ENCODE data around the gene TPCN2. TPM values are rescaled to one million over a fixed set of nuclear protein-coding genes. Genes with fewer than 3 reads are reported as not detected.

The TPCN2 gene
- total RNA-seq, 1 donor from 2014 or later: 17.1 TPM

DNA sequence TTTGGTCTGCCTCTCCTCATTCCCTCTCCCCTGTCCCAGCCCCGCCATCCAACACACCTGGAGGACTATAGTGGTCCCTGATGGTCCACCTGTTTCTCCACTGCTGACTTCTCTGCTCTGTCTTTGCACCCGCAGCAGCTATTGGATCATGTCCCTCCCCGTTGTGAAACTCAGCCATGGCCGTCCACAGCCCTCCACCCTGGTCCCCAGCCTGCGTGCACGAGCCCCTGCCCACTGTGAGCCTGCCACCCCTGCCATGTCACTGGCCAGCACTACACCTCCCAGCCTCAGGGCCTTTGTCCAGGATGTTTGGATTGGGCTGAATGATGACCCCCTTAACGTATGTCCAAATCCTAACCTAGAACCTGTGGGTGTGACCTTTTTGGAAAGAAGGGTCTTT, 59.3 kb downstream of the TPCN2 start:
- DNase-seq (ENCODE audit: low spot score): no peak

DNA sequence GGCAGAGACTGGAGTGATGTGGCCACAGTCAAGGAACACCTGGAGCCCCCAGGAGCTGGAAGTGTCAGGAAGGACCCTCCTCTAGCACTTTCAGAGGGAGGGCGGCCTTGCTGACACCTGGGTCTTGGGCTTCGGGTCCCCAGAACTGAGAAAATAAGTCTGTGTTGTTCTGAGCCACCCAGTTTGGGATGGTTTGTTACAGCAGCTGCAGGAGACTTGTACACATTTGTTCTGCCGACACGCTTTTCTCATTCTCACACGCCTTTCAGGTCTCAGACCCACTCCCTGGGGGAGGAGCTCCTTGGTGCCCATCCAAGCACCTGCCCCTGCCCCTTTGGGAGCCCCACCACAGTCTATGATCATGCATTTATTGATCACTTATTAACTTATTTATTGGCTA, 59.8 kb downstream of the TPCN2 start:
- DNase-seq (ENCODE audit: low spot score): no peak

DNA sequence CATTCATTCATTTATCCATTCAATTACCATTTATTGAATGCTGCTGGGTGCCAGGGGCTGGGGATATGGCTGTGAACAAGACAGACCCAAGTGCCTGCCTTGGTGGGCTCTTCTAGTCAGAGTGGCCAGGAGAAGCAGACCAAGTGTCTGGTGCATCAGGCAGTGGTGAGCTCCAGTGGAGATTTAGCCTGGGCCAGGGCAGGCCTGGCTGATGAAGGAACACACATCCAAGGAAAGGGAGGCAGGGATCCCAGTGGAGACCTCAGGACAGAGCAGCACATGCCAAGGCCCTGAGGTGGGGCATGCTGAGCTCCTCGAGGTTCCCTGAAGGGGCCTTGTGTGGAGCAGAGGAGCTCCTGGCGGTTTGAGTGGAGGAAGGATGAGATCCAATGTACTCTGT, 60.4 kb downstream of the TPCN2 start:
- DNase-seq (ENCODE audit: low spot score): no peak

DNA sequence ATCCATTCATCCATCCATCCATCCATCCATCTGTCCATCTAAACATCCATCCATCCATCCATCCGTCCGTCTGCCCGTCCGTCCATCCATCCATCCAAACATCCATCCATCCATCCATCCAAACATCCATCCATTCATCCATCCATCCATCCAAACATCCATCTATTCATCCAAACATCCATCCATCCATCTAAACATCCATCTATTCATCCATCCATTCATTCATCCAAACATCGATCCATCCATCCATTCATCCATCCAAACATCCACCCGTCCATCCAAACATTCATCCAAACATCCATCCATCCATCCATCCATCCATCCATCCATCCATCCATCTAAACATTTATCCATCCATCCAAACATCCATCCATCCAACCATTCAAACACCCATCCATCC, 61.7 kb downstream of the TPCN2 start:
- no peak for DNase-seq (ENCODE audit: low spot score)

DNA sequence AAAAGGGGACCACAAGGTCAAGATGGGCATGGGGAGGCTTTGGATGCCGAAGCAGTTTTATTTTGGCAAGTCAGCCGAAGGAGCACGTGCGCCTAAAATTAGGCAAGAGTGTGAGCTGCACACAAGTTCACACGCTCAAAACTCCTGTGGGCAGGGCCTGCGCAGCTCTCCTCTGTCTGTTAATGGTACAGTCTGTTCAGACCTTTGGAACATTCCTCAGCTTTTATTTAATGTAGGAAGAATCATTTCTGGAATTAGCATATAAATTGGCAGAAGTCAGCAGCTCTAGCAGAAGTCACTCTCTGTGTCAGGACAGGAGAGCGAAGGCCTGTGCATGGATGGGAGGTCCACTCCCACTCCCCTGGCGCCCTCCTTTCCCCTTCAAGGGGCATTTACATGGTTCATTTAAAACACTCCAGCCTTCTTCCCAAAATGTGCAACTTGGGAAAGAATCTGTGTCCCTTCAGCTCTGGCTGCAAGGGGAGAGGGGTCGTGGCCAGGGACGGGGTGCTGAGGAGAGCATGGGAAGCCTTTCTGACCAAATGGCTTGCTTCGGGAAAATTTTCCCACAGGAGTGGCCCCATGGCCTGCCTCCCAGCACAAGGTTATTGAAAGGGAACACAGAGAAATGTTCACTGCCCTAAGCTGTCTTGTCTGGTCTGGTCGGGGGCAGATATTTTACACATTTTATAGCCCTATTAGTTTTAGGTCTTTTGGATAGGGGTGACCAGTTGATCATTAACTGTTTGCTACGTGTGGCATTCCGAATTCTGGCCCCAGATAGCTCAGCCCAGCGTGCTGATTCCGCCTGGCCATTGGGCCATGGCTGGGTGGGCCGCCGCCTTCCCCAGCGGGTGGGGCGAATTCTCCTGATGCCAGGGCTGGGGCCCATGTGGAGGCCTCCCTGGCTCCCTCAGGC, 63.2 kb downstream of the TPCN2 start:
- no peak for DNase-seq (ENCODE audit: low spot score)

DNA sequence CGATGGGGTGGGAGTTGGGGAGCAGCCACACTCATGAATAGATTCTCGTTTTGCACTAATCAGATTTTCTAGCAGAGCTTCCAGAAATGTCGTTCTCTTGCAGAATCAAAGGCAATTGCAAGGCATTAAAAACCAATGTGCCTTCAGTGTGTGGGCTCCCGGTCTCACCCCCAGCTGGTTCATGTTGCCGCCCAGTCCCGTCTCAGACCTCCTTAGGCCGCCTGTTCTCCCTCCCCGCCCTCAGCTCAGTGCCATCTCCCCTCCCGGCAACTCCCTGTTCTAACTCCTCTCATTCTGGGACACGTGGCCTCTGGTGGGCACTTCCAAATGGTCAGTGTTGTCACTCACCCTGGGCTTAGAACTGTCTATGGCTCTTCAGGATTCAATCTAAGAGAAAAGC, 64.5 kb downstream of the TPCN2 start:
- DNase-seq (ENCODE audit: low spot score): no peak

DNA sequence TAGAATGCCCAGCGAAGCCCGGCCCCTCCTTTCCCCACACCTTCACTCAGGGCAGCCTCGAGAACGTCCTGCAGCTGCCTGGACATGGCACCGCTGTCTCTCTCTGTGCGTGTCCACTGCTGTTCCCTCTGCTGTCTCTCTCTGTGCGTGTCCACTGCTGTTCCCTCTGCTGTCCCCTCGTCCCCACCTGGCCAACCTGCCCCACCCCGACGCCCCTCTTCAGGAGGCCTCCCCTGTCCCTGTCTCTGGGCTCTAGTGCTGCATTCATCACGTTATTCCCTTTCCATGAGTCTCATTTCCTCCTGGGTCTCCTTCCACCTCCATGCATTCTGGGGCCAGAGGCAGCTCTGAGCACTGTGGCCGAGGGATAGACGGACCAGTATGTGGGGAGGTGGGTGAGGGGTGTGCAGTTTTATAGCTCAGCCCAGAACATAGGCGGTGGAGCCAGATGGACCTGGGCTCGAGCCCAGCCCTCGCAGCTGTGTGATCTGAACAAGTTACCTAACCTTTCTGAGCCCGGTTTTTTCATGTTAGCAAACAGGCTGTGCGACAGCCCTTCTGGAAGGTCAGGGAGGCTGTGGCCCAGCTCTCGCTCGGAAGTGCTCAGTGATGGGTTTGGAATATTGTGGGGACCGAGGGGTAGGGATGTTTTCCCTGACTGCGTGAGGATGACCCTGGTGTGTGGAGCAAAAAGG, 65.1 kb downstream of the TPCN2 start:
- DNase-seq (ENCODE audit: low spot score): no peak

DNA sequence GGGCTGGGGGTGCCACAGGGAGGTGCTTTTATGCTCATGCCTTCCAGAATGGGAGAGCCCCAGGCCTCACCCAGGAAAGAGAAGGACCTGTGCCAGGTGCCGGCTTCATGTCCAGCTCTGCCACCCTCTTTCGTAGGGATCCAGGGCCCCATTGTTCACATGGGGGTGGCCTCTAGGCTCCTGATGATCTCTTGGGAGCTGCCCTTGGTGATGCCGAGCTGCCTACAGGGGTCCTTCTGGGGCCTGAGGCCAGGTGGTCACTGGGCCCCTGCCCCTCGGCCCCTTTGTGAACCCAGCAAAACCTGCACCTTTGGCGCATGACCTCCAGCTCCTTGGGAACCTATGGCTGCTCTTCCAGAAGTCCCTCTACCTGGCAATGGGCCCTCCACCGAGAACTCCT, 65.6 kb downstream of the TPCN2 start:
- DNase-seq (ENCODE audit: low spot score): no peak

DNA sequence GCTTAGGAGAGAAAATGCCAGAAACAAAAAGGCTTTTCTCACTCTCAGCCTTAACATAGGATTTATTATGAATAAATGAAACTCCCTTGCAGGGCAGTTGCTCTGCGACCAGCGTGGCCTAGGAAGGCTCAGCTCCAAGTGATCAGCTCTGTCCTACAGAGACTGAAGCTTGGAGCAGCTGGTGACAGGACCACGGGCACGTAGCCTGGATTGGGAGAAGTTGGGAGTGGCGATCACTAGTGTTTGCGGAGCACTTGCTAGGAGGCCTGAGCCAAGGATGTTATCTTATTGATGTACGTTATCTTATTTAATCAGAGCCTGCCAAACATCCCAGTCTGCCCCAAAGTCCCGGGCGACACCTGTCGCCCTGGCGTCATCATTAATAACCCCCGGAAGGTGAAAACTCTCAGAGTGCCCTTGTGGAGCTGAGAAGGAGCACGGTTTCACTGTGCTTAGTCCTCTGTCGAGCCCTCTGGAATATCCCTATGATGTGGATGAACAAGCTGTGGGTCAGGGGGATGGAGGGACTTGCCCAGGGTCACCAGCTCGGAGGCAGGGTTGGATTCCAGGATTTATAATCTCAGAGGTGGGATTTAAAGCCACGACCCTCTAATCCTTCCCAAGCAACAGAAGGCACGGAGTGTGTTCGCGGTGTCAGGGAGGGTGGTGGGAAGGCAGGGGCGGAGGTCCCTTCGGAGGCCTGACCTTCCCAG, 66.2 kb downstream of the TPCN2 start:
- no peak for DNase-seq (ENCODE audit: low spot score)

DNA sequence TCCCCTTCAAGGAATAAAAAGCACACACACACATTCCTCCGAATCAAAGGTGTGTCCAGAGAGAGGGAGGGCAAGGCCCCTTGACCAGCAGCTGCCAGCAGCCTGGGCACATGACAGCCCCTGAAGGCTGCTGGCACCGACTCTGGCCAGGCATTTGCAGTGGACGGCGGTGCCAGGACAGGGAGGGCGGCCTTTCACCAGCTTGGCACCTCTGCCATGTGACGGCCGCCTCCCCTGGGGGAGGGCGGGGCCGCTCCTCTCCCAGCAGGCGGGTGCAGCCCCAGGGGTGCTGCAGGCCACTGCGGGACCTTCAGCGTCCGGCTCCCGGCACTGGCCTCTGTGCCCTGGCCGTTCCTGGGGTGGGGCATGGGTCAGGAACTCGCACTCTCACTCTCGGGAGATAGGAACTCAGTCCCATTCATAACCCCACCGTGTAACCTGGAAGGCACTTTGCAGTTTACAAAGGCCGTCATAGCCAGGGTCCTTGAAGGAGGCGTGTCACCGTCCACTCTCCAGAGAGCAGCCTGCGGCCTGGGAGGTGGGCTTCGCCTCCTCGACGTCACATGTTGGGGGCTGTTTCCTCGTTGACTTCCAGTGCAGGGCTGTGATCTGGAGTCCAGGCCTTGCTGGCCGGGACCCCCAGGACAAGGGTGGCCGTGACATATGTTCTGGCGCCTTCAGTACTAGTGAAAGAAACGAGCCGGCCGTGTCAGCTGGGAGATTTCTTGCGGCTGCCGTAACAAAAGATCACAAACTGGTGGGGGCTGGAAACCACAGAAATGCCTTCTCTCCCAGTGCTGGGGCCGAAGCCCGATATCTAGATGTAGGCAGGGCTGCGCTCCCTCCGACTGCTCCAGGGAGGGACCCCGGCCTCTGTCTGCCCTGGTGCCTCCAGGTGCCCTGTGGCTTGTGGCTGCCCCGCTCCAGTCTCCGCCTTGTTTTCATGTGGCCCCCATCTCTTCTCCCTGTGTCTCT, 67.1 kb downstream of the TPCN2 start:
- DNase-seq (ENCODE audit: low spot score): no peak

DNA sequence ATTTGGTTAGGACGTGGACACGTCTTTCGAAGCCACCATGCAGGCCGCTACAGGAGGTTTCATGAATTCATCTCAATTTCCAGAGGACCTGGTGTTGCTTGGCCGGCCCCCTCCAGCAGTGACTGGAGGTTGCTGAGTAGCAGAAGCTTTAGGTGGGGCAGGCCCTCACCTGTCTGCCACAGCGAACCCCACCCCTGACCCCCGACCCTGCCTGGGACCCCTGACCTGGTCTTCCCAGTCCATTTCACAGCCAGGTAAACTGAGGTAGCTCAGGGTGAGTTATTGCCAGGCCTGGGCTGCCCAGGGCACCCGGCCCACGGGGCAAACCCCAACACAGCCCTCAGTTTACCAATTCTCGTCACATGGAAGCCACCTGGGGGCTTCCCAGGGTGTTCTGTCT, 67.9 kb downstream of the TPCN2 start:
- DNase-seq (ENCODE audit: low spot score): no peak

DNA sequence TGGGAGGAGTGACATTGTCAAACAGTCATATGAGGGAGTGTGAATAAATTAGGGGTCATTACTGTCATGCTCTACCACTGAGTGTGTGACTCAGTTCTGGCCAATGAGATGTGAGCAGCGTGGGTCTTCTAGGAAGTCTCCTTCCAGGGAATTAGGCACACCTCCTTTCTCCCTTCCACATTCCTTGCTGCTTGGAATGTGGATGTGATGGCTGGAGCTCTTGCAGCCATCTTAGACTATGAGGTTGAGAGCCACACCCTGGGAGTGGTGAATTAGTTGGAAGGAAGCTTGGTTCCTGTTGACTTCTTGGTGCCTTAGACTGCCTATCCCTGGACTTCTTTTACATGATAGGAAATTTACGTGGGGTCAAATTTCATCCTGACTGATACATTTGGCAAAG, 70.5 kb downstream of the TPCN2 start:
- no peak for DNase-seq (ENCODE audit: low spot score)

DNA sequence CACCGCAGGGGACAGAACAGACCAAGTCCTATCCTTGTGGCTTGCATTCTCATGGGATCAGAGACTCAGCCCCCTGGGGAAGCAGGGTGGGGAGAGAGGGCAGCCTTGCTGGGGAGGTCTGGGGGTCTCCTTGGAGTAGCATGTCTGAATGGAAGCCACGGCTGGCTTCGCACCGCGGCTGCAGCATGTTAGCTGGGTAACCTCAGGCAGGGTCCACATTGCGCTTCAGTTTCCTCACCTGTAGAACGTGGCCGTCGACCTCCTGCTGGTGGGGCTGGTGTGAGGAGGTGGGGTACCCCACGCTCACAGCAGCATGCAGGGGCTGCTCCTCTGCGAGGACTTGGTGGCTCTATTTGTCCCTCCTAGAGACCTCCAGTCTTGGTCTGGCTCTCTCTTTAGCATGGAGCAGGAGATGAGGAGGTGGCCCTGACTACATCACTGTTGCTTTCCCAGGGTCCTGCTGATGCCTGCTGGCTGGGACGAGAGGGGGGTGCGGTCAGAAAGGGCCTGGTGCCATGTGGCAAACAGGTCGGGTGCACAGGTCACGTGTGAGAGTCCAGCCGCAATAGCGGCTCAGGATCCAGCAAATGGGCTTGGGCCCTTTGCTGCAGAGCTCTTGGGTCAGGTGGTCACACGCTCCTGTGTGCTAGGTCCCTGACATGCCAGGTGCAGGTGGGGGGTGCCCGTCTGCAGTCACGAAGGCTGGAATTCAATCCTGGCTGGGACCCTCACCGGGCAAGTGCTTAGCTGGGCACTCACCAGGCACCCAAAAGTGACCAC, 71.6 kb downstream of the TPCN2 start:
- DNase-seq (ENCODE audit: low spot score): no peak

DNA sequence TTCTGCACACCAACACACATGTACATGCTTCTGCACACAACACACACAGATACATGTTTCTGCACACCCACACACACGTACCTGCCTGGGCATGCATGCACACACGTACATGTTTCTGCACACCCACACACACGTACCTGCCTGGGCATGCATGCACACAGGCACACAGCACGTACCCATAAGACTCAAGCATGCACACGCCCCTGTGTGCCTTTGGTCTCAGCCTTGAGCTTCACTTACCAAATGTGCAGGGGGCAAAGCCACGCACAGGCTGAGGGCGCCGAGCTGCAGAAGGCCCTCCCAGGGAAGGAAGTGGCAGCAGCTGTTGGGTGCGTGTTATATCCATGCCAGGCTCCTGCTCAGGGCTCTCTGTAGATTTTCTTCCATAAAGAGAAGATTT, 72.3 kb downstream of the TPCN2 start:
- no peak for DNase-seq (ENCODE audit: low spot score)

DNA sequence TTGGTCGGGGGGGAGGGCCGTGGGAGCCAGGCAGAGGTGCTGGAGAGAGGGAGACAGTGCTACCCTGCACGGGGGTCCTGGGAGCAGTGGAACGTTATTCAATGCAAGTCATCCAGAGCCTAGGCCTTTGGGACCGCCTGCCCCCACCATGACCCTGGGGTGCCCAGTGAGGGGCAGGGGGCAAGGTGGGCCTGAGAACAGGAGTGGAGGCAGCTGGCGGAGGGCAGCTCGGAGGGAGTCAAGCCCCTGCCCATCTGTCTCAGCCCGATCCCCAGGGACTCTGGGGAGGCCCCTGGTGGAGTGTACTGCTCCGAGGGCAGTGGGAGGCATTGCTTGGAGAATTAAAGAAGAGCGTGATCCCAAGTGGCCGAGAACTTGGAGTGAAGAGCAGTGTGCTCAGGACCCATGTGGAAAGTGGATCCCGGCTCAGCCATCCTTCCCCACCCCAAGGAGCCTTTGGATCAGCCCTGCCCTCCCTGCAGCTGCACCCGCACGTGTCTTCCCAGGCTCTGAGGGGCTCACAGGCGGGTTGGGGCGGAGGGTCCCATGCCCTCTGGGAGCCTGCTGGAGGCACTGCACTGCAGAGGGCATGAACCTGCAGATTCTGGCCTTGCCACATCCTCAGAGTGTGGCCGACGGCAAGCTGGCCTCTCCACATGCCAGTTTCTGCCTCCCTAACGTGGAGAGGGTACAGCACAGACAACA, 73.0 kb downstream of the TPCN2 start:
- no peak for DNase-seq (ENCODE audit: low spot score)

DNA sequence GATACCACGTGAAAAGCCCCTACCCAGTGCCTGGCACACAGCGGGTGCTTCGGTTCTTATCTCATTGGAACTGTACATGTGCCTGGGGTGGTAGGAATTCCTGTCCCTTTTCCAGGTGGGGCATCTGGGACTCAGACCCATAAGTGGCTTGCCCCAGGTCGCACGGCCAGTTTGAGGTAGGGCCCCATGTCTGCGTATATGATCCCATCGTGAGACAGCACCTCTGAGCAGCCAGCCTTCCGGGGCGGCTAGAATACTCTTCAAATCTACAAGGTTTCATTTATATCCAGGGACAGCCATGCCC, 73.5 kb downstream of the TPCN2 start:
- DNase-seq (ENCODE audit: low spot score): no peak

DNA sequence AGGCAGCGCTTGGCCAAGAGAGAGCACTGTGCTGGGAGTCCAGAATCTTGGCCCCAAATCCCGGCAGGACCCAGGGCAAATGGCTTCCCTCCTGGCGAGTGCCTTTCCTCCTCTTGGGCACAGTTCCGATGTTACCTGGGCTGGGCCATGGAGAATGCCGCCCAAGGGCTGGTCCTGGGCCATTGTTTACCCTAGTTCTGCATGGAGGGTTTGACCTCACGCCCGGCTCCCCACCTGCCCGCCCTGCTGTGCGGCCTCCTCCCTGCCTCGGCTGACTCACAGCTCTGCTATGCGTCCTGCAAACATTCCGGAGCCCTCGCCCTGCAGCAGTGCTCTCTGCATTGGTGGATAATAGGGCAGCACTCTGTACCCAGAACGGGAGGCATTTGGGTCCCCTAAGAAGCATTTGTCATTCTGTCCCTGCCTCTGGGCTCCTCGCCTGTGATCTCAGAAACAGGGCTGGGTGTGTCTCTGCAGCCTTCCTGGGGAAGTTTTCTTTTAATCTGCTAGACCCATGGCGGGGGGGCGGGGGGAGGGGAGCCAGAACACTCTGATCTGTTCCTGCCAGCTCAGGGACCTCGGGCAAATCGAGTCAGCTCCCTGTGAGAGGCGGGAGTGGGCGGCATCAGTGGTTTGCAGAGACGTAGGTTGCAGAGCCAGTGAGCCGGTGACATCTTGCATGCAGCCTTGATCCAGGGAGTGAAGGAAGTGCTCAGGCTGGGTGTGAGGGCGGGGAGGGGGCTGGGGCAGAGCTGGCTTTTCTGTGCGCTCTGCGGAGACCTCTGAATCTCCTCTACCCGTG, 74.1 kb downstream of the TPCN2 start:
- DNase-seq (ENCODE audit: low spot score): no peak

DNA sequence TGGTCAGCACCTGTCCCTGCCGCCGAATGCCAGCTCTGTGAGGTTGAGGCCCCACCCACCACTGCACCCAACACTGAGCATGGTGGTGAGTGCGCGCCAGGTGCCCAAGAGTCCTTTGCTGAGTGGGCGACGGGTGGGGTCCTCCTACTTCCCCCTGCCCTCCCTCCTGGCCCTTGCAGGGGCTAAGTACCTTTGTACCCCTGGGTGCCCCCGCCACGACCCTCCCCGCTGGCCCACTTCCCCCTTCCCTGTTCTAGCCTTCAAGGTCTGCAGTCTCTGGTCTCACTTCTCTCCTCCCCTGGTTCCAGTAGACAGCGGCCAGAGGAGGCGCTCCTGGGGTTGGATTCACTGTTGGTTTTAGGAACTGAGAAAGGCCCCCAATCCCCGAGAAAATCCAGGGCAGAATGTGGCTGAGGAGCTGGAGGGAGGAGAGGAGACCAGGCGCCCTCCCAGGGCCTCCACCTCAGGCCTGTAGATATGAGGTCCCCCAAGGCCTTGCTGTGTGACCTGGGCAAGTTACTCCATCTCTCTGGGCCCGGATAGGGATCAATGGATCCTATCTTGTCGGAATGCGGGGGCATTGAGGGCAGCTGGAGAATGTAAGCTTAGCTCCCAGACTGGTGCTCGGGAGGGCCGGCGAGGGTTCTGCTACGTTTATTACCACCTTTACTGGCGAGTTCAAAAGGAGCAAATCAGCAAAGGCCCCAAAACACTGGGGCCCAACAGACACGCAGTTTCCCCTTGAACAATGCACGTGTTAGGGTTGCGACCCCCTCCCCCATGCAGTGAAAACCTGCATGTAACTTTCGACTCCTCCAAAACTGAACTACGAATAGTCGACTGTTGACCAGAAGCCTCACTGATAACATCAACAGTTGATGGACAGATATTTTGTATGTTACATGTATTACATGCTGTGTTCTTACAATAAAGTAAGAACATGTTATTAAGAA, 75.1 kb downstream of the TPCN2 start:
- DNase-seq (ENCODE audit: low spot score): no peak

Measured in mesenteric fat pad (tissue), 1 donor.